Pancreas (tissue), 10 donors: Measurements from ENCODE around the gene ZNF215. TPM values are rescaled to one million over a fixed set of nuclear protein-coding genes. Genes with fewer than 3 reads are reported as not detected.
A peak's percentile ranks its signal among the peaks of the same experiment; 100 is the strongest.
"Not testable (repeated sequence)": the region's sequence is repeated elsewhere in the genome, so short reads cannot be mapped to it uniquely, and the experiment has no call there.

Source experiments
- ATAC-seq, 4 donors: fragments of 200-7000 bp; cut with Tn5 transposase; one replicate each; pipeline versions ENCODE4 v1.8.0 to v1.9.1; 2020; ENCODE audit warnings: mild to moderate bottlenecking in 4 of 4, moderate library complexity in 4 of 4
- DNase-seq, 6 donors: peaks; one replicate each; pipeline ENCODE4 v3.0.0-alpha.2; 2020
- FAIRE-seq: peaks from 2 replicates; lab custom pipeline; 2012; peaks lifted over from hg19 to GRCh38; lab: Jason Lieb, UNC
- H3K27ac ChIP-seq, 4 donors: fragments of 200-600 bp; sonication (generic); 1 replicate in 3 of 4; 2 replicates in 1 of 4; pipeline versions ENCODE4 v1.5.0 to v1.8.0; 2020
- H3K27me3 ChIP-seq, 4 donors: fragments of 200-600 bp; one replicate each; pipeline ENCODE4 v1.8.0; 2021
- H3K36me3 ChIP-seq, 3 donors: fragments of 200-600 bp; sonication (generic) in 1 of 3; one replicate each; pipeline versions ENCODE4 v1.5.0 to v1.8.0; 2020 to 2021
- H3K4me1 ChIP-seq, 3 donors: fragments of 200-600 bp; one replicate each; pipeline ENCODE4 v1.8.0; 2021
- H3K4me3 ChIP-seq, 4 donors: fragments of 200-600 bp; sonication (generic) in 2 of 4; one replicate each; pipeline versions ENCODE4 v1.5.0 to v1.8.0; 2020 to 2021
- H3K9me3 ChIP-seq, 4 donors: fragments of 200-600 bp; one replicate each; pipeline ENCODE4 v1.8.0; 2021
- WGBS, 2 donors: extraction: QIAGEN DNeasy Blood & Tissue Kit; methylation state at CpG; one replicate each; pipeline ENCODE4 v1.1.7; 2013; 5-methylcytosine and 5-hydroxymethylcytosine counted together
- intact Hi-C, 3 donors: fragments of 100-400 bp; cut with DNase I; formaldehyde crosslinking; loops; one replicate each; pipeline versions ENCODE4 v1.11.1 to v1.14.2; 2022
- polyA plus RNA-seq, 2 donors: library from polyadenylated mRNA; stranded (reverse); fragments of 200-250 nt; gene quantifications; one replicate each; pipeline ENCODE4 v1.2.3, GENCODE V29; 2013
- total RNA-seq, 6 donors: library from RNA; stranded (reverse); fragmentation: NEBNext Ultra II Directional in 4 of 6; extraction: Animal tissue kit (Norgen Biotek cat#: 25700) in 4 of 6; gene quantifications; one replicate each; pipeline versions ENCODE4 v1.2.1 to v1.2.4, GENCODE V29; 2021 to 2023
- TF ChIP-seq, protein P1 (sequence below), 4 donors: fragments of 200-600 bp; sonication (generic) in 3 of 4; IDR thresholded peaks; one replicate each; pipeline versions ENCODE4 v1.5.0 to v1.8.0; 2021; ENCODE audit warnings: antibody characterized with exemption in 4 of 4
- donor health status: healthy with polysubstance abuse.
- donor health status: DM: no; HTN: no; CAD: no; lungs with moderate emphysema.
- donor health status: DM: no; HTN: no; CAD: no.
- donor health status: control.
- donor health status: control.
- donor health status: Bipolar disorder and iron deficiency.
- donor health status: DM: yes; HTN: yes; CAD: no.
- donor health status: DM: no; HTN: no; CAD: no.
- donor health status: DM: no; HTN: no; CAD: no.
- donor health status: DM: yes; HTN: yes; CAD: no.

The ZNF215 gene
- total and polyA plus RNA-seq, 8 donors, result 1.6 to 4.5 (median 2.7) TPM

DNA sequence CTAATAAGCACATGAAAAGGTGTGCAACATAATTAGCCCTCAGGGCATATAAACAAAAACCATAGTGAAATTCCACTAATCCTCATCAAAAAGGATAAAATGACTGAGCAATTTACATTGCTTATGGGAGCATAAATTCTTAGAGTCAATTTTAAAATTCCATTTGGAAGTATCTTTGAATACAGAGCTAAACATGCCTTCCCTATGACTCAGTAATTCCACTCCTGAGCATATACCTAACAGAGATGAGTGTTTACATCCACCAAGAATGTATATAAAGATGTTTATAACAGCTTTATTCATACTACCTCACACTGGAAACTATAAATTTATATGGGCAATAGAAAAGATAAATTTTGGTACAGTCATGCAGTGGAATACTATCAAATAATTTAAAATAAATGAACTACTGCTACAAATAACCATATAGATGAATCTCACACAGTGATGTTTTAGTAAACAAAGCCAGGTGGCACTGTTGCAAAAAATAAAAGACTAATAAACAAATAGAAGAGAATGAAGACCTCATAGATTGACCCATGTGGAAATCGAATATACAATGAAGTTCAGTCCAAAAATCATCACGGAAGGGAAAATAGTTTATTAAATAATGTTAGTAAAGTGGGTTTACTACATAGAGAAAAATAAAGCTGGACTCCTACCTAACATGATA lies 25.8 kb upstream of the ZNF215 start:
- H3K4me3 ChIP-seq, result no peak overlapping the region
- no peaks in the 10 kb centered on the region for H3K36me3 ChIP-seq
- no peaks in the 10 kb centered on the region for H3K27me3 ChIP-seq
- DNase-seq (no peak), ATAC-seq (no peak), FAIRE-seq (no peak)
- 53 to 56% methylated on average over 2 of the region's 2 CpGs for WGBS, 2 donors
- intact Hi-C loops, result no loop called here
- H3K9me3 ChIP-seq, result no peaks in the 10 kb centered on the region
- no peaks in the 10 kb centered on the region for H3K4me1 ChIP-seq
- H3K27ac ChIP-seq, result no peak overlapping the region
- TF ChIP-seq, protein P1, sequence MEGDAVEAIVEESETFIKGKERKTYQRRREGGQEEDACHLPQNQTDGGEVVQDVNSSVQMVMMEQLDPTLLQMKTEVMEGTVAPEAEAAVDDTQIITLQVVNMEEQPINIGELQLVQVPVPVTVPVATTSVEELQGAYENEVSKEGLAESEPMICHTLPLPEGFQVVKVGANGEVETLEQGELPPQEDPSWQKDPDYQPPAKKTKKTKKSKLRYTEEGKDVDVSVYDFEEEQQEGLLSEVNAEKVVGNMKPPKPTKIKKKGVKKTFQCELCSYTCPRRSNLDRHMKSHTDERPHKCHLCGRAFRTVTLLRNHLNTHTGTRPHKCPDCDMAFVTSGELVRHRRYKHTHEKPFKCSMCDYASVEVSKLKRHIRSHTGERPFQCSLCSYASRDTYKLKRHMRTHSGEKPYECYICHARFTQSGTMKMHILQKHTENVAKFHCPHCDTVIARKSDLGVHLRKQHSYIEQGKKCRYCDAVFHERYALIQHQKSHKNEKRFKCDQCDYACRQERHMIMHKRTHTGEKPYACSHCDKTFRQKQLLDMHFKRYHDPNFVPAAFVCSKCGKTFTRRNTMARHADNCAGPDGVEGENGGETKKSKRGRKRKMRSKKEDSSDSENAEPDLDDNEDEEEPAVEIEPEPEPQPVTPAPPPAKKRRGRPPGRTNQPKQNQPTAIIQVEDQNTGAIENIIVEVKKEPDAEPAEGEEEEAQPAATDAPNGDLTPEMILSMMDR (IDR thresholded peaks at IDR 0.05), result no peak

DNA sequence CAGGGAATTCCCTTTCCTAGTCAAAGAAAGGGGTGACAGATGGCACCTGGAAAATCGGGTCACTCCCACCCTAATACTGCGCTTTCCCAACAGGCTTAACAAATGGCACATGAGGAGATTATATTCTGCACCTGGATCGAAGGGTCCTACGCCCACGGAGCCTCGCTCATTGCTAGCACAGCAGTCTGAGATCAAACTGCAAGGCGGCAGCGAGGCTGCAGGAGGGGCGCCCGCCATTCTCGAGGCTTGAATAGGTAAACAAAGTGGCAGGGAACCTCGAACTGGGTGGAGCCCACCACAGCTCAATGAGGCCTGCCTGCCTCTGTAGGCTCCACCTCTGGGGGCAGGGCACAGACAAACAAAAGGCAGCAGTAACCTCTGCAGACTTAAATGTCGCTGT lies 21.4 kb upstream of the ZNF215 start:
- WGBS, 2 donors, result 73 to 75% methylated on average over 13 of the region's 13 CpGs
- H3K36me3 ChIP-seq, intact Hi-C loops, FAIRE-seq, H3K4me1 ChIP-seq, H3K9me3 ChIP-seq, H3K27me3 ChIP-seq, ATAC-seq, H3K4me3 ChIP-seq, H3K27ac ChIP-seq: not testable (repeated sequence)
- peak in 1 of 6 donors; percentile 35 for DNase-seq

DNA sequence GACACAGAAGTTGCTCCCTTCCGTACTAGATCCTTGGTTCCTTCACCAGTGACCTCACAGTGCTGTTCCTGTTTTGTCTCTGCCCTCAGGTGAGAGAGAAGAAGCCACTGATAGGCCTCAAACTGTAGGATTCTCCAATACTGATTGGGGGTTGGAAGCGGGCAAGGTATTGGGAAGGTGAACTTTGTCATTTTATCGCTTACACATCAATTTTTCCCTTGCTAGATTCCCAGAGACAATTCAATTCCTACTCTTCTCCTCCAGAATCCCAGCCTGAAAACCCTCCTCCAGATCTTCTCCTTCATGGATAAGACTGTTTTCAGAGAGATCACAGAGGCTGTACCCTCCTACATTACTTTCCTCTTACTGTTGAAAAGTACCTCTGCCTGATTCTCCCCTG lies 14.8 kb upstream of the ZNF215 start:
- Histone ChIP-seq H3K9me3 (no peaks in the 10 kb centered on the region), H3K27me3 (no peaks in the 10 kb centered on the region), H3K36me3 (no peaks in the 10 kb centered on the region), H3K4me3 (no peak overlapping the region), H3K27ac (no peak overlapping the region), H3K4me1 (no peaks in the 10 kb centered on the region)
- TF ChIP-seq, protein P1 (IDR thresholded peaks at IDR 0.05), result no peak
- intact Hi-C loops, result no loop called here
- DNase-seq (no peak), FAIRE-seq (no peak), ATAC-seq (no peak)
- 83 to 84% methylated on average over 3 of the region's 3 CpGs for WGBS, 2 donors

DNA sequence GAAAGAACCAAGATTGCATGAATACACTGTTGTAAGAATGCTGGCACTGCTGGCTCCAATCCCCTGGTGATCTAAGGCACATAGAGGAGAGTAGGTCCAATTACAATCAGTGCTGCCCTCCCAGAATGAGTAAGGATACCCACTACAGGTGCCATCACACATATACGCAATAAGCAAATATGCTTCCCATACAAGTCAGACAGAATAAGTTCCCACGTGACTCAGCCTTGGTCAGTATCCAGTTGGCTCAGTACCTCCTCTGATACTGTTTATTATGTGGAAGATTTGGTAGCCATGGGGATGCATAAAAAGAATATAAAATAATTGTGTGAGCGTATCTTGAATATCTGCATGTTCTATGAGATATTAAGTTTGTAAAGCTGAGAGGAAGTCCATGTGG lies 14.3 kb upstream of the ZNF215 start:
- intact Hi-C loops, result no loop called here
- FAIRE-seq (no peak), ATAC-seq (peak; percentile 20 to 70 (median 38)), DNase-seq (peak in 3 of 6 donors; percentile 12 to 38 (median 23))
- H3K27ac ChIP-seq, result no peak overlapping the region
- H3K36me3 ChIP-seq, result no peaks in the 10 kb centered on the region
- H3K4me1 ChIP-seq, result no peaks in the 10 kb centered on the region
- TF ChIP-seq, protein P1 (IDR thresholded peaks at IDR 0.05), result no peak
- H3K27me3 ChIP-seq, result no peaks in the 10 kb centered on the region
- no peak overlapping the region for H3K4me3 ChIP-seq
- 37 to 39% methylated on average over 3 of the region's 3 CpGs for WGBS, 2 donors
- no peaks in the 10 kb centered on the region for H3K9me3 ChIP-seq

DNA sequence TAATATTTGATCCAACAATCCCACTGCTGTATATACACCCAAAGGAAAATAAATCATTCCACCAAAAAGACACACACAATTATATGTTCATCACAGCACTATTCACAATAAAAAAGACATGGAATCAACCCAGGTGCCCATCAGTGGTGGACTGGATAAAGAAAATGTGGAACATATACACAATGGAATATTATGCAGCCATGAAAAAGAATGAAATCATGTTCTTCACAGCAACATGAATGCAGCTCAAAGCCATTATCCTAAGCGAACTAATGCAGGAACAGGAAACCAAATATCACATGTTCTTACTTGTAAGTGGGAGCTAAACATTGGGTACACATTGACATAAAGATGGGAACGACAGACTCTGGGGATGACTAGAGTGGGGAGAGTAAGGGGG lies 6.5 kb upstream of the ZNF215 start:
- TF ChIP-seq, protein P1 (IDR thresholded peaks at IDR 0.05), result no peak
- no peak overlapping the region for H3K27ac ChIP-seq
- no peak overlapping the region for H3K4me3 ChIP-seq
- ATAC-seq (no peak), FAIRE-seq (no peak), DNase-seq (no peak)
- no peaks in the 10 kb centered on the region for H3K9me3 ChIP-seq
- no peaks in the 10 kb centered on the region for H3K27me3 ChIP-seq
- intact Hi-C loops, result no loop called here
- H3K36me3 ChIP-seq, result no peaks in the 10 kb centered on the region
- WGBS, 2 donors, result 31 to 44% methylated on average over 2 of the region's 2 CpGs
- H3K4me1 ChIP-seq, result no peaks in the 10 kb centered on the region
